Tibial nerve (tissue), 4 donors: ENCODE measurements around the gene BLVRA. TPM values are rescaled to one million over a fixed set of nuclear protein-coding genes. Genes with fewer than 3 reads are reported as not detected.

Source experiments
- DNase-seq, 2 donors: peaks; one replicate each; pipeline ENCODE4 v3.0.0-alpha.2; 2019; ENCODE audit warnings: low spot score in 2 of 2
- H3K27ac ChIP-seq, 4 donors: fragments of 200-600 bp; sonication (generic) in 3 of 4; one replicate each; pipeline ENCODE4 v1.5.1; 2017 to 2019; ENCODE audit warnings: mild to moderate bottlenecking in 1 of 4
- H3K27me3 ChIP-seq, 2 donors: fragments of 200-600 bp; sonication (generic) in 1 of 2; one replicate each; pipeline versions ENCODE4 v1.5.1 to v1.6.0; 2017 to 2019
- H3K36me3 ChIP-seq, 3 donors: fragments of 200-600 bp; sonication (generic); one replicate each; pipeline ENCODE4 v1.5.1; 2018 to 2019
- H3K4me1 ChIP-seq, 4 donors: fragments of 200-600 bp; sonication (generic) in 3 of 4; one replicate each; pipeline ENCODE4 v1.5.1; 2017 to 2019
- H3K4me3 ChIP-seq, 4 donors: fragments of 200-600 bp; sonication (generic) in 3 of 4; one replicate each; pipeline ENCODE4 v1.5.1; 2017 to 2019; ENCODE audit warnings: mild to moderate bottlenecking in 1 of 4, moderate library complexity in 1 of 4
- H3K9me3 ChIP-seq, 4 donors: fragments of 200-600 bp; sonication (generic) in 3 of 4; one replicate each; pipeline ENCODE4 v1.5.1; 2017 to 2019
- CTCF ChIP-seq, 5 experiments: fragments of 200-600 bp in 3 of 5; fragments of 450-650 bp in 2 of 5; sonication (generic) in 3 of 5; IDR thresholded peaks; one replicate each; pipeline ENCODE4 v1.5.1; 2016 to 2019; ENCODE audit warnings: antibody characterized with exemption in 5 of 5, mild to moderate bottlenecking in 3 of 5, moderate library complexity in 2 of 5
- EP300 ChIP-seq, 2 donors: sonication (generic); formaldehyde crosslinking; IDR thresholded peaks; one replicate each; pipeline ENCODE4 v1.6.1; 2017; ENCODE audit warnings: antibody characterized with exemption in 2 of 2, mild to moderate bottlenecking in 1 of 2
- POLR2A ChIP-seq, 2 donors: fragments of 450-650 bp; IDR thresholded peaks; one replicate each; pipeline ENCODE4 v1.6.1; 2017; ENCODE audit warnings: antibody characterized with exemption in 2 of 2, mild to moderate bottlenecking in 2 of 2, moderate library complexity in 2 of 2
- WGBS, 2 donors: methylation state at CpG; one replicate each; pipeline ENCODE4 v1.1.5; 2018; 5-methylcytosine and 5-hydroxymethylcytosine counted together
- total RNA-seq, 4 donors: library from RNA; depleted of rRNA; stranded (reverse); fragments of >200 nt; gene quantifications; one replicate each; pipeline ENCODE4 v1.1.0, GENCODE V29; 2016

Gene BLVRA
- total RNA-seq, 4 donors from 2014 or later: 32.2 to 70.5 (median 48.5) TPM

- H3K4me1 ChIP-seq: no peaks in the 10 kb centered on the region
- DNase-seq: no peak
- 46 to 49% methylated on average over 2 of the region's 2 CpGs for WGBS, 2 donors
- no peaks in the 10 kb centered on the region for H3K27me3 ChIP-seq
- H3K9me3 ChIP-seq: no peaks in the 10 kb centered on the region
- no peak overlapping the region for H3K4me3 ChIP-seq
- TF ChIP-seq CTCF (IDR thresholded peaks at IDR 0.05): no peak
- no peak for TF ChIP-seq POLR2A (IDR thresholded peaks at IDR 0.05)
- no peak for TF ChIP-seq EP300 (IDR thresholded peaks at IDR 0.05)
- no peak overlapping the region for H3K27ac ChIP-seq
- H3K36me3 ChIP-seq: no peaks in the 10 kb centered on the region
Measured at GRCh38 chr7:43849047-43849446, 90.6 kb downstream of the BLVRA start.

GRCh38 chr7:43850348-43851116, 92.1 kb downstream of the BLVRA start:
- H3K9me3 ChIP-seq: no peaks in the 10 kb centered on the region
- H3K4me3 ChIP-seq: no peak overlapping the region
- no peak for TF ChIP-seq POLR2A (IDR thresholded peaks at IDR 0.05)
- TF ChIP-seq EP300 (IDR thresholded peaks at IDR 0.05): no peak
- no peak for TF ChIP-seq CTCF (IDR thresholded peaks at IDR 0.05)
- no peaks in the 10 kb centered on the region for H3K27me3 ChIP-seq
- no peaks in the 10 kb centered on the region for H3K36me3 ChIP-seq
- WGBS, 2 donors: 80 to 89% methylated on average over 5 of the region's 5 CpGs
- DNase-seq: no peak
- no peak overlapping the region for H3K27ac ChIP-seq
- H3K4me1 ChIP-seq: no peaks in the 10 kb centered on the region

GRCh38 chr7:43851805-43852204, 93.3 kb downstream of the BLVRA start:
- H3K27ac ChIP-seq: no peak overlapping the region
- DNase-seq: no peak
- no peaks in the 10 kb centered on the region for H3K9me3 ChIP-seq
- H3K27me3 ChIP-seq: no peaks in the 10 kb centered on the region
- H3K4me1 ChIP-seq: no peaks in the 10 kb centered on the region
- no peak for TF ChIP-seq EP300 (IDR thresholded peaks at IDR 0.05)
- TF ChIP-seq POLR2A (IDR thresholded peaks at IDR 0.05): no peak
- TF ChIP-seq CTCF (IDR thresholded peaks at IDR 0.05): no peak
- H3K4me3 ChIP-seq: no peak overlapping the region
- no peaks in the 10 kb centered on the region for H3K36me3 ChIP-seq
- 84 to 92% methylated on average over 2 of the region's 2 CpGs for WGBS, 2 donors

- H3K27ac ChIP-seq: no peak overlapping the region
- H3K36me3 ChIP-seq: no peaks in the 10 kb centered on the region
- TF ChIP-seq EP300 (IDR thresholded peaks at IDR 0.05) (no peak), POLR2A (IDR thresholded peaks at IDR 0.05) (no peak), CTCF (IDR thresholded peaks at IDR 0.05) (no peak)
- no peaks in the 10 kb centered on the region for H3K9me3 ChIP-seq
- no peaks in the 10 kb centered on the region for H3K27me3 ChIP-seq
- no peaks in the 10 kb centered on the region for H3K4me1 ChIP-seq
- H3K4me3 ChIP-seq: no peak overlapping the region
- no peak for DNase-seq
Measured at GRCh38 chr7:43855176-43855575, 96.7 kb downstream of the BLVRA start.

GRCh38 chr7:43856316-43856715, 97.8 kb downstream of the BLVRA start:
- Histone ChIP-seq H3K36me3 (no peaks in the 10 kb centered on the region), H3K27me3 (no peaks in the 10 kb centered on the region), H3K4me1 (no peaks in the 10 kb centered on the region), H3K27ac (no peak overlapping the region), H3K4me3 (no peak overlapping the region), H3K9me3 (no peaks in the 10 kb centered on the region)
- DNase-seq: no peak
- TF ChIP-seq POLR2A (IDR thresholded peaks at IDR 0.05) (no peak), CTCF (IDR thresholded peaks at IDR 0.05) (no peak), EP300 (IDR thresholded peaks at IDR 0.05) (no peak)
- WGBS, 2 donors: 91 to 93% methylated on average over 4 of the region's 4 CpGs

Other genes with a start within 250 kb of the BLVRA start
- gene STK17A, start 175.6 kb upstream of the BLVRA start, total RNA-seq: 10 to 100 TPM in 2 of 4 donors, 1 to 10 TPM in 2; 9.0 to 23.6 (median 13.5) TPM
- 10 to 100 TPM; 58.5 to 74.1 (median 64.7) TPM for gene COA1, start 29.2 kb upstream of the BLVRA start, total RNA-seq
- 10 to 100 TPM; 61.8 to 90.2 (median 82.3) TPM for gene MRPS24, start 110.8 kb downstream of the BLVRA start, total RNA-seq
- gene URGCP, start 147.9 kb downstream of the BLVRA start, total RNA-seq: 10 to 100 TPM; 25.7 to 32.0 (median 28.8) TPM
- gene UBE2D4, start 167.8 kb downstream of the BLVRA start, total RNA-seq: 10 to 100 TPM; 12.9 to 18.2 (median 15.1) TPM
- gene SPDYE1, start 239.2 kb downstream of the BLVRA start, total RNA-seq: not detected